ENCODE measurements around the gene PRDM1.
A peak's percentile ranks its signal among the peaks of the same experiment; 100 is the strongest.

Gene PRDM1

DNA sequence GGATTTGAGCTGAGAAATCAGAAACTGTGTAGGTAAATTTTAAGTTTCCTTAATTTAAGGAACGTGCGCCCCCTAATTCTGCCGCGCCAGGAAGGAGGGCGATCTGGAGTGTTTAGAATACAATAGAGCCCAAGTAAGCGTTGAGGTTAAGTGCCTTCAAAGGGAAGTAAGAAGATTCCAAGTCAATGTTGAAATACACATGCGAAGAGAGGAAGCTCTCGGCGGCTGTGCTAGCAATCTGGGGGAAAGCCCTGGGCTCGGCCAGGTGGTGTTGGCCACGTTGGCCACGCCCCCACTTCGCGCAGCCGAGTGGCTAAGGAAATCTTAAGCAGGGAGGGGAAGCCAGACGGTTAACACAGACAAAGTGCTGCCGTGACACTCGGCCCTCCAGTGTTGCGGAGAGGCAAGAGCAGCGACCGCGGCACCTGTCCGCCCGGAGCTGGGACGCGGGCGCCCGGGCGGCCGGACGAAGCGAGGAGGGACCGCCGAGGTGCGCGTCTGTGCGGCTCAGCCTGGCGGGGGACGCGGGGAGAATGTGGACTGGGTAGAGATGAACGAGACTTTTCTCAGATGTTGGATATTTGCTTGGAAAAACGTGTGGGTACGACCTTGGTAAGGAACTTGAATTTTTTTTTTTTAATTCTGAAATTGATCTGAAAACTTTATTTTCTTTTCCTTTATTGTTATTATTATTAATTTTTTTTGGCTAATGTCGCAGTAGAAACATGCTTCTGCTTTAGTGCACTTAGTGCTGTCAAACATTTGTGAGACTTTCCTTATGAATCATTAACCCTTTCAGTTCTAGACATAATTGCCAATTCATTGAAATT lies at the start of gene PRDM1:
PRDM1 (plus strand) TSS at position 353 of the 830 bp plus-strand sequence; CDS start at position 571, 218 bp downstream.
- DNase-seq: peak; percentile 99

DNA sequence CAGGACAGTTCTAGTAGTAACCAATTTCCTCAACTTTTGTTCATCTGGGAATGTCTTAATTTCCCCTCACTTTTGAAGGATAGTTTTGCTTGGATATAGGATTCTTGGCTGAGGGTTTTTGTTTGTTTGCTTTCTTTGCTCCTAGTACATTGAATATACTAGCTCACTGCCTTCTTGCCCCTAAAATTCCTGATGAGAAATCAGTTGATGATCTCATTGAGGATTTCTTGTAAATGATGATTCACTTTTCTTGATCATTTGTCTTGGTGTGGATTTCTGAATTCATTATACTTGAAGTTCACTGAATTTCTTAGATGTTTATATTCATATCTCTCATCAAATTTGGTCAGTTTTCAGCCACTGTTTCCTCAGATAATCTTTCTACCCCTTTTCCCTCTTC lies 49.1 kb upstream of the PRDM1 start:
- DNase-seq: no peak

DNA sequence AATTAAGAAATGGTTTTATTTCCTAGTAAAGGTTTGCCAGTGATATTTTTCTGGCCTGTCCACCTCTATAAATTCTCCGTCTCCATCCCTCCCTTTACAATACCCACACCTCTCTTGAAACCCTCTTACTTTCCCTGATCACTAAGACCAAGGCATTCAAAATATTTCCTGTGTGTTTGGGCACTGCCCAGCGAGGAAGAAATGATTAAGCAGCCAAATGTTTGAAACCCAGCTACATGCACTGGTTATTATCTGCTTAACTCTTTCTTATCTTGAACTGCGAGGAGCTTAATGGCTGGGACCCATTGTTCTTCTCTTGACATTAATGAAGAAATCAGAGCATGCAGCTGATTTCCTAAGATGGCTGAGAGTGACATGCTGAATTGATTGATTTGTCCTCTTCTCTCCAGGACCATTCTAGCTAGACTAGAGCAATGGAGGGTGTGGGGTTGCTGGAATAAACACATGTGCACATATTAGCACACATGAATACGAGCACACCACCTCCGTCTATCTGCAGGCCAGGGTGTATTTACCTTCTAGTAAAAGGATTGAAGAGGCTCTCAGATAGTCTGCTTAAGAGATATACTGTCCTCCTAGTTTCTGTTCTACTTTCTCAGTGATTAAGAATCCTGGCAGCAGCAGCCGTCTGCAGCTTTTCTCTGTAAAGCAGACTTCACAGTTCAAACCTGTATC lies 46.1 kb upstream of the PRDM1 start:
- no peak for DNase-seq

DNA sequence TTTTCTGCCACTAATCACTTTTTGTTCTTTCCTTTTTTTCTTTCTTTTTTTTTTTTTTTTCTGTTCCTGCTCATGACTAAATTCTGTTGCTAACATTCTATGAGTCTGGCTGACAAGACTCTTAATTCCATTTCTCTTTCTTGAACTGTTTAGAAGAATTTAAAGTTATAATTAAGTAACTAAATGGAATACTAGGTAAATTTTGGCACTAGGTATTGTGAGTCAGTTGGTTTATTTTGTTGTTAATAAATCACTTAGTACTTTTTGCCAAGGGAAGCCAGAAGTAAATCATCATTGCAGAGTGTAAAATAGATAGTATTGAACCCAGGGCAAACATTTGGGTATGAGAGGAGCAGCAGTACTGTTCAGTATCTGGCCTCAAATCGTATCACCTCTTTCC lies 42.0 kb upstream of the PRDM1 start:
- no peak for DNase-seq

DNA sequence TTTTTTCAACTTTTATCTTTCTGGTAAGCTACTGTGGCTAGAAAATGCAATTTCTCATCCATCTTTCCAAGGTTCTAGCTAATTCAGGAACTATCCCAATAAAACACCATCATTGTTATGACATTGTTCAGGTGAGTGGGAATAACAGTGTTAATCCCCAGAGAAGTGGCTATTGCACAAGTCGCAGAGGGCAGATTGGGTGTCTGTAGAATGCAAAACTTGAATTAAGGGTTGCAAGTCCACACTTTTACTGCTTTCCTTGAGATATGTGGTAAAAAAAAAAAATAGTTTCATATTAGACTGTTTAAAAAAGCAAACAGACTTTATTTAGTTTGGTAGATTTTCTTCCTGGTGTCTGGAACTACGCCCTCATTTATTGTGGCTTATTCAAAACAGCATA lies 41.1 kb upstream of the PRDM1 start:
- DNase-seq: no peak

DNA sequence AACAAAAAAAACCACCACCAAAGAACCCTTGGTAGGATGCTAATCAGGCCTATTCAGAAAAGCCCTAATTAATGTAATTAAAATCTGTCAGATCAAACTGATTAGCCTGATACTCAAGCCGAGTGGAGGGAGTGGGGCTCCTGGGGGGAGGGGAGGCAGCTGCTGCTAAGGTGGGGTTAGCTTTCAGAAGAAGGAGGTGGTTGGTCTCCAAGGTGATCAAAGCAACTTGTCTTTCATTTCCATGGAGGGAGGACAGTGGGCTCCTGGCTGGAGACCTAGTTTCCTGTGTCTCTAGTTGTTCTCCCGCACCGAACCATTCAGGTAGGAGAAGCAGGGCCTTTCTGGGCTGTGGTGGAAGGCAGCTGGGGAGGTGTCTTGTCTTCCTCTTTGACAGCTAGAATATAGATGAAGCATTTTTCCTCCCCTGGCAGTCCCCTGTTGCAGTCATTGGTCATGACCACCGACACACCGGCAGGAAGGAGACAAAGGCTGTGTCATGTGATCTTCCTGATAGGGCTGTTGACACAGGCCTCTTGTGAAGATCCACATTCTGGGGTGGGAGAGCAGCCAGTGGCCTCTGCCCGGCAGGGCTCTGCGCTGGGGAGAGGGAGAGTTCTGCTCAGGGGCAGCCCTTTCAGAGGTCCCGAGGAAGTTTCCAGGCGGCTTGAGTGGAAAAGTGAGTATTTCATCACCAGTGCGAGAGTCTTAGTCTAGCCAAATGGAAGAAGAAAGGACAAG lies 39.9 kb upstream of the PRDM1 start:
- no peak for DNase-seq

DNA sequence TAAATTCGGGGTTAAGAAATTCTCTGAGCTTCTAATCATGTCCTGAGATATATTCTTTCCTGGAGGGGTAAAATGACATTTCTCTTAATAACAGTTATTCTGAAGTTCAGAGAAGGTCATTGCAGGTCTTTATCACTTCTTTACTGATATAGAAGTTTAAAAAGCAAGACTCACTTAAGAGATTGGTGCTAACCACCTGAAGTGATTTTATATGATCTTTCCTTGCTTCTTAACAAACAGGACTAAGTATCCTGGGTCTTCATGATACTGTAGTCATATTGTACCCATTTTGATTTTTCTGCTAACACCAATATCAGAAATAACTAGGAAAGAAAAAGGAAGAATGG lies 39.3 kb upstream of the PRDM1 start:
- DNase-seq: no peak

DNA sequence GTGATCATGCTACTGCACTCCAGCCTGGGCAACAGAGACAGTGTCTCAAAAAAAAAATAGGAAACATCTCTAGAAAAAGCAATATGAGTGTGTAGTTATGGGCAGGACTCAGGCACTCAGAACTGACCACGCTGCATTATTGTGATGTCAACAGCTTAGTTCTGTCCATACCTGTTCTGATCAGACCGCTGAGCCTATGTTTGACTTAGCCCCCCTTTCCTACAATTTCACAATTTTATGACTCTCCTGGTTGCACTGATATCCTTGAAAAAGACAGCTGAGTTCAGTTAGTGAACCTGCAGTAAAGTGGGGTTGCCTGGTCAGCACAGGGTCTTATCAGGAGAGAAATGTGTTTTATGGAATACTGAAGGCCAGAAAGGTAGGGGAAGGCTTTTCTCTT lies 37.8 kb upstream of the PRDM1 start:
- DNase-seq: no peak

DNA sequence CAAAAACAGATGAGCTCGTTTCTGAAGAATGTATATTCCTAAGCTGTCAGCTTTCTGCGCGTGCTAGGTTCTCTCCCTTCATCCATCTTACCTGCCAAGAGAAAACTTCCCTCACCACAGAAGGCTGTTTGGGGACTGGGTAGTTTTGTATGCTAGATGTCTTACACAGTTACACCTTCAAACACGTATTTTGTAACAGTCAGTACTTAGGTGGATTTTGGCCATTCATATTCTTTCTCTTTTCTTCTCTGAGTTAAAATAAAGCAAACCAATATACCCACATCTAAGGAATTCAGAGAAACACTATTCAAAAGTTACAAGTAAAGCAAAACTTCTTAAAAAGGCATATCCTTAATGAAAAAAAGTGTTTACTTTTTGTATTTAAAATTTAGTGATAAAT lies 35.6 kb upstream of the PRDM1 start:
- no peak for DNase-seq

DNA sequence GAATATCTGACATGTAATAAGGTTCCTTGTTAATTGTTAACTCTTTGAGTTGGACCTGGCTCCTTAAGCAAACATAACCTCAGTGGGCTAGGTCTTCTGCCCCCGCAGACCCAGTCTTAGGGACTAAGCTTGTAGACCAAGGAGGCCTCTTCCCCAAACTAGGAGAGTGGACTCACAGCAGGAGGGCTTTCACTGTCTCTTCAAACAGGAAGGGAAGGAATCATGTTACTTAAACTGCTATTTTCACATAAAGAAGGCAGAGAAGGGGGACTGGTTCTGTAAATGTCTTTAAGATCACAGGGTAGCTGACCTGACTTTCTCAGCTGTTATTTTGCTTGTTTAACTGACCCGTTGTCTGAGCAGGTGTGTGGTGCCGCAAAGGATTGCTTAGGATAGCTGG lies 34.9 kb upstream of the PRDM1 start:
- DNase-seq: no peak

DNA sequence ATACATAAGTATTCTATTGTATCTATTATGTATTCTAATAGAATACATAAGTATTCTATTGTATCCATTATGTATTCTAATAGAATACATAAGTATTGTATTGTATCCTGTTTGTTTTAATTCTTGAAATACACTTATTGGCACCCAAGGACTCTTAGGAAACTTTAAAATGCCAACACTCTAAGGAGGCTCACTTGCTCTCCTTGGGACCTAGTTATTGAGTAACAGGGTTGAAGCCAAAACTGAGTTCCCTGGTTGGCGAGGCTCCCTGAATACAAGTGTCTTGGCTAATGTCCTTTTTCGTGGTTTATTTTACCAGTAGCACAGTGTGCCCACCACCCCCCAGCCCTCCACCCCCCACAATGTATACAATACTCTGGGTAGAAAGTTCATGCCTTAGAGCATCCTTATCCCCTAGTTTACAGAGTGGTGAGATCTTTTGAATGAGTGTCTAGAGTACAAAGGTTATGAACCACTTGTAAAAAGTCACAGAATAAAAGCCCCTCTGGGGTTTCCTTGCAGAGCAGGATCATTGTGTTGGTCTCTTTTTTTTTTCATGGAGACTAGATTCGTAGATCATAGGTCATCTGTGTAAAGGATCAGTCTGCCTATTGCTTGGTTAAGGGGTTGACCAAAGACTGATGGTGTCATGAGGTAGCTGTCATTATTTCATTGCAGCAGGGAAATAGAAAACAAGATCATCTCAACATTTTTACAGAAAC lies 32.5 kb upstream of the PRDM1 start:
- DNase-seq: no peak

DNA sequence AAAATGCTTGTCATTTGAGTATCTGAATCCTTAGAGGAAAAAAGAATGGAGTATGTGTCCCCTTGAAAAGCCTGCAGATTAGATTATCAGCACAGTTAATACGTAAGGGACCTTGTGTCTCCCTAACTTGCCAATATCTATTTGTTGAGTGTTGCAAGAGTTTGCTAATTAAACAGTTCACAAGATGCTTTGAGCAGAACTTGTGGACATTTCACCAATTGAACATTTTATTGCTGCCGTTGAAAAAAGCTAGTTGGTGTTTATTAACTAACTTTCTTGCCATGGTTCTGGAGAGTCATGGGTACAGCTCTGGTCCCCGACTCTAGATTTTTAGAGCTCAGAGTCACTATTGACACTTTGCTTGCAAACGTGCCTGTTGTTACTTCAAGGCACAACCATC lies 30.6 kb upstream of the PRDM1 start:
- DNase-seq: no peak

DNA sequence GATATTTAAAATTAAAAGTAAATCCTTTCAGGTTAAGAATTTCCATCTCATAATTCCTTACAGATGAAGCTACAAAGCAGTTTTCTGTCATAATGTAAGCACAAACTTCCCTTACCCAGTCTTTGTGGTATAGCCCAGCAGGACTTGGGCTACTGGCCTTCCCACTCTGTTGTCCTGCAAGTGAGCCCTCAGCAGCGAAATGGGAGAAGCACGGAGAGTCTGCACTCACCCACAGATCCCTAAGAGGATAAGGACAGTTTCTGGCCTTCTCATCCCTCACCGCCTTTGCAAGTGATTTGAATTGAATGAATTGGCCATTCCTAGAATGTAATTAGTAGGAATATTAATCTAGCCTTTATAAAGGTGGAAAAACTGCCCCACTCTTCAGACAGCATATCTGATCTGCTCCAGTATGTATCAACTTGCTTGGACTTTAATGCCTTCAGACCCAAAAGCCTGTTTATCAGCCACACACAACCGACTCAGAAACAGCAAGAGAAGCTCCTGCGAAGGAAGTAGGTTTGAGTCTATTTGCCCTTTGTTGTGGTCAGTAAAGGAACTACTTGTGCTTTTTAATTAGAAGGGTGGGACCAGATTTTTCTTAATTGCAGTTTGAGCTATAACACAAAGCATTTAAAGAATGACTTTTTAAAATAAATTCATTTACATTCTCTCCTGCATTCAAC lies 29.9 kb upstream of the PRDM1 start:
- DNase-seq: no peak

DNA sequence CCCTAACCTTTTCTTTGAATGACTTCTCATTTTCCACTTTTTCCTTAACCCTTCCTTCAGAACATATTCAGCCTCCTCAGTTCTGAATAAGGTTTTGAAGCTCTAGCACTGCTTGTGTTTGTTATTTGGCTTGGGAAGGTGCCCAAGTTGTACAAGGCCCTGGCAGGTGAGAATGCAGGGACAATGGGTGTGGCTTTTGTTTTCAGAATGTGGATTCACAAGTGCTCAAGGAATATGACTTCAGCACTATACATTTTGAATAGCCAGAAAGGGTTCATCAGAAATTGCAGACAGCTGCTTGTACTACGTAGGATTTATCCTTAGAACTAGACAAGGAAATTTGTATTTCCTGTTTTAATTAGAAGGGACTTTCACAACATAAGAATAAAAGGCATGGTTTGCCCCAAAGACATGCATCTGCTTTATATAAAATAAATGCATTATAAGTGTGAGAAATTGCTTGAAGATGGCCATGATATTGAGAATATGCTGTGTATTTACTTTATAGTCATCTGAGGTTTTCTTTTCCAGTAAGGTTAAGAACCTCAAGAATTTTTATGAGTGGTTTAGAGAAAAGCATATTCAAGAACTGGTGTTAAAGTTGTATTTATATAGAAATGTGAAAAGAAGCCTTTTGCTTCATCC lies 29.3 kb upstream of the PRDM1 start:
- no peak for DNase-seq

DNA sequence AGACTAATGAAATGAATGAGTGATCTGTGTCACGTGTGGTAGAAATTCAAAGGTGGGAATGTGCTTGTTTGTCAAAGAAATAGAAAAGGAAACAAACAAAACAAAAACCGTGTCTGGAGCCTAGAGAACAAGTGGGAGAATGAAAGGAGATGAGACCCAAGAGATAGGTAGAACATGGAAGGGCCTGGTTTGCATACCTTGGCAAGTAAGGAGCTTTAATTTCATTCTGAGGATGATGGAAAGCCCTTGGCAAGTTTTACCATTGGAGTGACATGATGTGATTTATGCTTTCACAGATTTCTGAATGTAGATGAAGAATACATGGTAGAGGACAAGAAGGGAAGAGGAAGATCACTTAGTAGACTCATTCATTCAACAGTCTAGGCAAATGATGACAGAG lies 26.8 kb upstream of the PRDM1 start:
- DNase-seq: no peak

DNA sequence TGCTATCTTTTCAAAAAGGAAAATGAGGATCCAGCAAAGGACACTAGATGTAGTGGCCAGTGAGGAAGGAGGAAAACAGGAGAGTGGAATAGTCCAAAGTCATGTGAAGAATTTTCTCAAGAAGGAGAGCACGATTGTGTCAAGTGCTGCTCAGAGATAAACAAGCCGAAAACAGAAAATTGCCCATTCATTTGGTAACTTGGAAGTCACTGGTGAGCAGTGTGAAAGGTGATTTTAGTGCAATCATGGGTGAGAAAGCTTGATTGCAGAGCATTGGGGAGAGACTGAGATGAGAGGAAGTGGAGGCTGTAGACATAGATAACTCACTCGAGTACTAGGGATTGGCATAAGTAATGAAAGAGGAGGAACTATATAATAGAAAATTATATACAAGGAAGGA lies 26.0 kb upstream of the PRDM1 start:
- no peak for DNase-seq

DNA sequence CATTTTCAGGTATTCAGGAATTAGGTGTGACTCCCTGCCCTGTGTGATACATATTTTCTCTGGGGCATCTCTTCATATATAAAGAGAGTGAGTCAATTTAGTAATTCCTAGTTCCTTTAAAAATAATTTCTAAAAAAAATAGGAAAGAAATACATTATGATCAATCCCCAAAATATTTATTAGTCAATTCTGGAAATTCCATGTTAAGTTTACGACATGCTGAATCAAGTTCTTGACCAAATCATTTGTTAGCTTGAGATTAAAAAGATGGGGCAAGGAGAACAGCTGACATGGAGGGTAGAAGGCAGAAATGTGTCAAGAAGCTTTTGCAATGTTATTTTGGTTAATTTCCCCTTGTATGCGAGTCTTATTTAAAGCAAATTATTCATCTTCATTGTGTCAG lies 22.7 kb upstream of the PRDM1 start:
- no peak for DNase-seq

DNA sequence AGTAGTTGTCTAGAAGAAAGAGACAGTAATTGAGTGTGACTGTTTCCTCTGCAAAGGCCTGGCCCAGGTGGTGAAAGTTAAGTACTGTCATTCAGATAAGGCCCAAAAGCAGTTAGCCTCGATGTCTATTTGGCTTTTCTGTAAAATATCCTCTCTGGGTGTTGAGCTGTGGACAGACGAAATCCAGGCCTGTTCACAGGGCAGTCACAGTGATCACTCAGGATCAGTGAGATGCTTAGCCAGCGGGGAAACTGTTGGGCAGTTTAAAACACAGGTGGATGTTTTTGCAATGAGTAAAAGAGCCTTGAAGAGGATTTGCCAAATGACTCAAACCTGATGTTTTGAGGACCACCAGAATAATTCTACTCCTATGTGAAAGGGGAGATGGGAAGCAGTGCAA lies 22.0 kb upstream of the PRDM1 start:
- DNase-seq: no peak

DNA sequence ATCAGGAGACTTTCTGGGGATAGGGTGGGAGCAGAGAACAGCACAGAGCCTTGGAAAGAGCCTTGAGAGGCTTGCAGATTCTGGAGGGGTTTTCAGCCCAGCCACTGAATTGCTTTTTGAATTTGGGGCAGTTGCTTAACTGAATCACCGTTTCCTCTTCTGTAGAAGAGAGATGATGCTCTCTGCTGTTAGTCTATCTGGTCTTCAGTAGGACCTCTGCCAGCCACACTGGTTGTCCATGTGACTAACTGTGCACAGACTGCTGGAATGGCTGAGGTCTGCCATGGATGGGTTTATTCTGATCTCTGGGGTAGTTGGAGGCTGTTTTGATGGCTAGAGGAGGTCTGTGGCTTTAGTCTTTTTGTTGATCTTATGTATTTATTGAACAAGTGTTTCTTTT lies 21.4 kb upstream of the PRDM1 start:
- DNase-seq: no peak

DNA sequence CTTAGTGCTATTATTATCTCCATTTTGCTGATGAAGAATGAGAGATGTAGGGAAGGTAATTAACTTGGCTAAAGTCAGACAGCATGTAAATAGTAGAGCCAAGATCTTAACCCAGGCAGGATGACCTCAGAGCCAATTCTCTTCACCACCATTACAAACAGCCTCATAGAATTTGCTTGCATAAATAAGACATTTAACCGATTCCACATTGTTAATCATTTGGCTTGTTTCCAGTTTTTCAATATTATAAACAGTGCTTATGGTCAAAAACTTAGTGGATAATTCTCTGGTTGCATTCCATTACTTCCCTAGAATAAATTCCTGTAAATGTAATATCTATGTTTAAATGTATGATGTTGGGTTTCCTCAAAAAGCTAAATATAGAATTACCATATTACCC lies 19.1 kb upstream of the PRDM1 start:
- DNase-seq: no peak

DNA sequence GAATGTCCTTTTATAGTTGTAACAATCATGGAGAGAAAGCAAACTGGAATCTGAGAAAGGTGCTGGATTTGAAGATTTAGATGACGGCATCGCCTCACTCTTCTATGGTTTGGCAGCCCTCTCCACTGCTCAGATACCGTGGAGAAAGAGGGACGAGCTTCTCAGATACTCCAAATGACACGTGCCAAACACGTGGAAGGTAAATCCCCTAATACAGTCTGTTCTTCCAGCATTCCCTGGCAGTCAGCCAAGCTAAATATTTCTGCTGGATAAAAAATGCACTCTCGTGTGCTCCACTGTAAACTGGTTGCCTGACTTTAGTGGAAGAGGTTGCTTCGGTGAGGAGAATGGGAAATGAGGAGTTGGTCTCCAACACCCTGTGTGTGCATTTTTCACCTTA lies 16.7 kb upstream of the PRDM1 start:
- no peak for DNase-seq

DNA sequence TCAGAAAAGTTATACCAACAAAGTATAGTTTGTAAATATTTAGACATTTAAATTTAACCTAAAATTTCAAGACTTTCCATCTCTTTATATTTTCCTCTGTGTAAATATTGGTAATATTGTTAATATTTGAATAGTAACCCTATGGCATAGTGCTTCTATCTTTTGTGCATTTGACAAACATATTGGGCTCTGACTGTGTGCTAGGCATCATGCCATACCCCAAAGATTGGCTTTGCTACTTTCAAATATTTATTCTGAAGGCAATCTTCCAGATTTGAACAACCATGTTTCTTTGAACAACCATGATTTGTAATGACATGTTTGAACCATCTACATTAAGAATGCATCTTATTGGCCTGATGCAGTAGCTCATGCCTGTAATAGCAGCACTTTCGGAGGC lies 15.5 kb upstream of the PRDM1 start:
- no peak for DNase-seq

Data from GF-D8 (cell line).